K562 (cell line): ENCODE data around the gene ANKRD13B. TPM values are rescaled to one million over a fixed set of nuclear protein-coding genes. Genes with fewer than 3 reads are reported as not detected.

Source experiments
- CLOCK ChIP-seq: fragments of 250-450 bp; sonication (Bioruptor Pico); IDR thresholded peaks from 2 replicates; pipeline ENCODE4 v1.4.0; 2020; ENCODE audit warnings: mild to moderate bottlenecking, moderate library complexity, borderline replicate concordance
- DDX20 ChIP-seq: fragments of 450-650 bp; IDR thresholded peaks from 2 replicates; pipeline ENCODE4 v1.6.1; 2016; ENCODE audit warnings: missing genetic modification characterization, low read depth, mild to moderate bottlenecking, missing compliant biosample characterization, moderate library complexity
- E2F6 ChIP-seq, 2 experiments: IDR thresholded peaks; 2 replicates each; pipeline ENCODE4 v1.6.1; 2011; ENCODE audit warnings: borderline replicate concordance in 1 of 2, control low read depth in 1 of 2, low read depth in 1 of 2, low read length in 1 of 2, mild to moderate bottlenecking in 1 of 2, mixed read lengths in 1 of 2, moderate library complexity in 1 of 2; ENCODE audit not compliant: insufficient read depth in 1 of 2, insufficient read length in 1 of 2, poor library complexity in 1 of 2, severe bottlenecking in 1 of 2; ENCODE audit errors: extremely low read depth in 1 of 2
- ELF4 ChIP-seq: fragments of 450-650 bp; formaldehyde crosslinking; IDR thresholded peaks from 2 replicates; pipeline ENCODE4 v1.4.0; 2022; ENCODE audit warnings: missing genetic modification characterization
- MCM2 ChIP-seq: fragments of 450-650 bp; IDR thresholded peaks from 2 replicates; pipeline ENCODE4 v1.6.1; 2017; ENCODE audit warnings: low read depth, mild to moderate bottlenecking
- MCM3 ChIP-seq: fragments of 450-650 bp; IDR thresholded peaks from 2 replicates; pipeline ENCODE4 v1.6.1; 2016
- OTX1 ChIP-seq: fragments of 450-650 bp; formaldehyde crosslinking; IDR thresholded peaks from 2 replicates; pipeline ENCODE4 v1.4.0; 2022; ENCODE audit warnings: mild to moderate bottlenecking
- PURB ChIP-seq: sonication (generic); formaldehyde crosslinking; IDR thresholded peaks from 2 replicates; pipeline ENCODE4 v1.9.0; 2021; ENCODE audit warnings: low read depth, mild to moderate bottlenecking, missing genetic modification reagents
- RBBP5 ChIP-seq: fragments of 200-600 bp; sonication (generic); IDR thresholded peaks from 2 replicates; pipeline ENCODE4 v1.6.1; 2012; ENCODE audit warnings: borderline replicate concordance, mild to moderate bottlenecking, low read length, control low read depth, inconsistent platforms; ENCODE audit not compliant: insufficient read depth, poor library complexity, severe bottlenecking
- RBM39 ChIP-seq: fragments of 200-400 bp; formaldehyde crosslinking; optimal IDR thresholded peaks from 2 replicates; pipeline ENCODE3; 2018; ENCODE audit warnings: low read depth, low read length
- TCF15 ChIP-seq: fragments of 250-450 bp; sonication (Bioruptor Pico); IDR thresholded peaks from 2 replicates; pipeline ENCODE4 v1.8.0; 2022; ENCODE audit warnings: moderate library complexity, mild to moderate bottlenecking, inconsistent platforms
- TFAM ChIP-seq: fragments of 250-450 bp; sonication (Bioruptor Pico); conservative IDR thresholded peaks from 2 replicates; pipeline ENCODE4 v1.5.0; 2021; ENCODE audit warnings: mild to moderate bottlenecking, moderate library complexity
- ZFPM2 ChIP-seq: fragments of 250-450 bp; sonication (Bioruptor Pico); IDR thresholded peaks from 2 replicates; pipeline ENCODE4 v1.5.1; 2022; ENCODE audit warnings: mild to moderate bottlenecking
- ZKSCAN1 ChIP-seq: fragments of 150-350 bp; IDR thresholded peaks from 2 replicates; pipeline ENCODE4 v1.6.1; 2016; ENCODE audit warnings: low read depth, low read length
- polyA plus RNA-seq, 8 experiments: library from polyadenylated mRNA; depleted of rRNA in 4 of 8; stranded (reverse) in 5 of 8; unstranded in 3 of 8; fragments of >200 nt; fragmentation: Nextera tagmentation in 2 of 8; fragmentation: Illumina TruSeq in 1 of 8; extraction: Ambion mirVana in 2 of 8; extraction: Trizol in 1 of 8; gene quantifications; 2 replicates each; pipeline versions ENCODE4 v1.2.1 to v1.2.3, GENCODE V29; 2011 to 2014; ENCODE audit warnings: inconsistent platforms in 1 of 8, missing spikeins in 1 of 8
- total RNA-seq, 7 experiments: library from RNA; depleted of rRNA in 6 of 7; stranded (reverse); fragments of >200 nt in 6 of 7; fragmentation: Illumina TruSeq in 2 of 7; extraction: Trizol in 2 of 7; gene quantifications; 2 replicates each; pipeline versions ENCODE4 v1.2.1 to v1.2.3, GENCODE V29; 2011 to 2021; ENCODE audit warnings: low replicate concordance in 1 of 7
- TF ChIP-seq, protein P1 (sequence below), 2 experiments: fragments of 450-650 bp; formaldehyde crosslinking in 1 of 2; IDR thresholded peaks; 2 replicates each; pipeline versions ENCODE4 v1.4.0 to v1.6.1; 2014 to 2020; ENCODE audit warnings: mild to moderate bottlenecking in 2 of 2, borderline replicate concordance in 1 of 2, low read depth in 1 of 2

The ANKRD13B gene
- total and polyA plus RNA-seq, 9 of the 15 experiments (the other 6 are each of a cell fraction or from before 2014, with no cell fraction given), result 0.15 to 28.1 (median 4.6) TPM

DNA sequence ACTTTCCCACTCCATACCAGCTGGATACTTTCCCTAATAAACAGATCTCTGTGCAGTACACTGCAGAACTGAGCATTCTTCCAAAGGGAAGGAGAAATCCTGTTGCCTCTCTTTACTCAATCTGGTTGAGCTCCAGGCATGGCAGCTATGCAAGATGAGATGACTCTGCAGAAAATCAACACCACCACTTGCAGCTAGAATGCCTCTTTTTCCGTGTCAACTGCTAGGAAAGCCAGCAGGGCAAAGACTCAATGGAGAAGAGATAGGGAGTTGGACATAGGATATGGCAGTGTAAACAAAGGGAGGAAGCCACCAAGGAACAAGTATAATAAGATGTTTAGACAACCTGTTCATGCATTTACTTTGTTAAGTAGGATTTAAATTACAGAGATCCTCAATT is 70.2 kb downstream of the ANKRD13B start (continued):
- TF ChIP-seq PURB (CRISPR knock-in tag) (no peak), MCM3 (no peak), OTX1 (CRISPR knock-in tag) (no peak), ELF4 (CRISPR knock-in tag) (peak; percentile 71; the same call in 1 of the 2 replicates), TCF15 (CRISPR knock-in tag) (no peak), ZKSCAN1 (no peak), RBM39 (no peak), E2F6 (IDR thresholded peaks at IDR 0.05; ENCODE audit: borderline replicate concordance in 1 of 2, extremely low read depth in 1 of 2, insufficient read depth in 1 of 2, insufficient read length in 1 of 2, low read depth in 1 of 2, low read length in 1 of 2, poor library complexity in 1 of 2, severe bottlenecking in 1 of 2) (no peak), RBBP5 (no peak), ZFPM2 (CRISPR knock-in tag) (no peak), MCM2 (no peak), DDX20 (tag) (no peak), CLOCK (CRISPR knock-in tag) (no peak), TFAM (CRISPR knock-in tag) (no peak)
- TF ChIP-seq, protein P1, sequence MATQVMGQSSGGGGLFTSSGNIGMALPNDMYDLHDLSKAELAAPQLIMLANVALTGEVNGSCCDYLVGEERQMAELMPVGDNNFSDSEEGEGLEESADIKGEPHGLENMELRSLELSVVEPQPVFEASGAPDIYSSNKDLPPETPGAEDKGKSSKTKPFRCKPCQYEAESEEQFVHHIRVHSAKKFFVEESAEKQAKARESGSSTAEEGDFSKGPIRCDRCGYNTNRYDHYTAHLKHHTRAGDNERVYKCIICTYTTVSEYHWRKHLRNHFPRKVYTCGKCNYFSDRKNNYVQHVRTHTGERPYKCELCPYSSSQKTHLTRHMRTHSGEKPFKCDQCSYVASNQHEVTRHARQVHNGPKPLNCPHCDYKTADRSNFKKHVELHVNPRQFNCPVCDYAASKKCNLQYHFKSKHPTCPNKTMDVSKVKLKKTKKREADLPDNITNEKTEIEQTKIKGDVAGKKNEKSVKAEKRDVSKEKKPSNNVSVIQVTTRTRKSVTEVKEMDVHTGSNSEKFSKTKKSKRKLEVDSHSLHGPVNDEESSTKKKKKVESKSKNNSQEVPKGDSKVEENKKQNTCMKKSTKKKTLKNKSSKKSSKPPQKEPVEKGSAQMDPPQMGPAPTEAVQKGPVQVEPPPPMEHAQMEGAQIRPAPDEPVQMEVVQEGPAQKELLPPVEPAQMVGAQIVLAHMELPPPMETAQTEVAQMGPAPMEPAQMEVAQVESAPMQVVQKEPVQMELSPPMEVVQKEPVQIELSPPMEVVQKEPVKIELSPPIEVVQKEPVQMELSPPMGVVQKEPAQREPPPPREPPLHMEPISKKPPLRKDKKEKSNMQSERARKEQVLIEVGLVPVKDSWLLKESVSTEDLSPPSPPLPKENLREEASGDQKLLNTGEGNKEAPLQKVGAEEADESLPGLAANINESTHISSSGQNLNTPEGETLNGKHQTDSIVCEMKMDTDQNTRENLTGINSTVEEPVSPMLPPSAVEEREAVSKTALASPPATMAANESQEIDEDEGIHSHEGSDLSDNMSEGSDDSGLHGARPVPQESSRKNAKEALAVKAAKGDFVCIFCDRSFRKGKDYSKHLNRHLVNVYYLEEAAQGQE (IDR thresholded peaks at IDR 0.05; ENCODE audit: borderline replicate concordance), result no peak; the same call in 1 of the 2 replicates
- TF ChIP-seq, protein P1 (CRISPR knock-in tag; IDR thresholded peaks at IDR 0.05; ENCODE audit: low read depth), result no peak
